ENCODE measurements around the gene AXIN1.
A peak's percentile ranks its signal among the peaks of the same experiment; 100 is the strongest.

The AXIN1 gene

GRCh38 chr16:352547-353403, at the start of gene AXIN1:
AXIN1 (minus strand) TSS chr16:352723; CDS start chr16:347025, 5,698 bp downstream.
- peaks cover 22% of the 10 kb centered on the region for H3K36me3 ChIP-seq
- peak within 1 kb of the TSS; percentile 56 for H3K27ac ChIP-seq
- no peaks in the 10 kb centered on the region for H3K9me3 ChIP-seq (ENCODE audit: severe bottlenecking)
- H3K27me3 ChIP-seq (ENCODE audit: insufficient read depth, low read depth, severe bottlenecking): no peaks in the 10 kb centered on the region
- peak; percentile 100 for DNase-seq
- TF ChIP-seq CTCF (IDR thresholded peaks at IDR 0.05; ENCODE audit: low read depth, low read length): peak; percentile 46
- peak within 1 kb of the TSS; percentile 62 for H3K4me3 ChIP-seq (ENCODE audit: low read depth, low read length)

GRCh38 chr16:401468-402348, 49.2 kb upstream of the AXIN1 start, which contains the start of gene DECR2:
DECR2 (plus strand) TSS chr16:401885; CDS start chr16:401964, 79 bp downstream.
- Histone ChIP-seq H3K27me3 (ENCODE audit: insufficient read depth, low read depth, severe bottlenecking) (no peaks in the 10 kb centered on the region), H3K27ac (peak within 1 kb of the TSS; percentile 92), H3K4me3 (ENCODE audit: low read depth, low read length) (peak within 1 kb of the TSS; percentile 76), H3K36me3 (peaks cover 30% of the 10 kb centered on the region), H3K9me3 (ENCODE audit: severe bottlenecking) (no peaks in the 10 kb centered on the region)
- peak; percentile 54 for TF ChIP-seq CTCF (IDR thresholded peaks at IDR 0.05; ENCODE audit: low read depth, low read length)
- peak; percentile 94 for DNase-seq

- Histone ChIP-seq H3K27me3 (ENCODE audit: insufficient read depth, low read depth, severe bottlenecking) (no peaks in the 10 kb centered on the region), H3K4me3 (ENCODE audit: low read depth, low read length) (no peak overlapping the region), H3K9me3 (ENCODE audit: severe bottlenecking) (no peaks in the 10 kb centered on the region), H3K27ac (no peak overlapping the region), H3K36me3 (peaks cover 30% of the 10 kb centered on the region)
- no peak for TF ChIP-seq CTCF (IDR thresholded peaks at IDR 0.05; ENCODE audit: low read depth, low read length)
- no peak for DNase-seq
Observed at GRCh38 chr16:400061-400591, 47.6 kb upstream of the AXIN1 start.

- TF ChIP-seq CTCF (IDR thresholded peaks at IDR 0.05; ENCODE audit: low read depth, low read length): no peak
- no peak overlapping the region for H3K27ac ChIP-seq
- no peak overlapping the region for H3K4me3 ChIP-seq (ENCODE audit: low read depth, low read length)
- H3K9me3 ChIP-seq (ENCODE audit: severe bottlenecking): no peaks in the 10 kb centered on the region
- no peaks in the 10 kb centered on the region for H3K27me3 ChIP-seq (ENCODE audit: insufficient read depth, low read depth, severe bottlenecking)
- H3K36me3 ChIP-seq: peaks cover 30% of the 10 kb centered on the region
- DNase-seq: no peak
Observed at GRCh38 chr16:399340-400019, 47.0 kb upstream of the AXIN1 start.

GRCh38 chr16:398561-399339, 46.2 kb upstream of the AXIN1 start:
- no peaks in the 10 kb centered on the region for H3K9me3 ChIP-seq (ENCODE audit: severe bottlenecking)
- H3K4me3 ChIP-seq (ENCODE audit: low read depth, low read length): no peak overlapping the region
- H3K27ac ChIP-seq: 0 out of 2 replicates have a peak overlapping the region, but pooled peaks have one; percentile 57
- DNase-seq: no peak
- no peaks in the 10 kb centered on the region for H3K27me3 ChIP-seq (ENCODE audit: insufficient read depth, low read depth, severe bottlenecking)
- no peak for TF ChIP-seq CTCF (IDR thresholded peaks at IDR 0.05; ENCODE audit: low read depth, low read length)
- peaks cover 30% of the 10 kb centered on the region for H3K36me3 ChIP-seq
